Neural cell (in vitro differentiated cells): Measurements from ENCODE around the gene ZNF697. TPM values are rescaled to one million over a fixed set of nuclear protein-coding genes. Genes with fewer than 3 reads are reported as not detected.

Experiments used
- H2AFZ ChIP-seq: fragments of 200-600, 300-800 bp; sonication (generic), shearing (Covaris generic); 2 replicates; pipeline ENCODE4 v1.6.0; 2014; ENCODE audit warnings: low read depth, mild to moderate bottlenecking, antibody characterized with exemption, low read length, moderate library complexity
- H3F3A ChIP-seq: fragments of 200-600 bp; shearing (Covaris generic); 2 replicates; pipeline ENCODE4 v1.6.1; 2016; ENCODE audit warnings: mild to moderate bottlenecking, moderate library complexity, mixed read lengths, antibody characterized with exemption, low read length; ENCODE audit not compliant: insufficient read depth, poor library complexity, severe bottlenecking
- H3K27ac ChIP-seq: fragments of 200-600, 300-800 bp; sonication (generic), shearing (Covaris generic); 2 replicates; pipeline ENCODE4 v1.5.1; 2014; ENCODE audit warnings: mild to moderate bottlenecking, low read length, moderate library complexity
- H3K27me3 ChIP-seq: fragments of 300-800, 200-600 bp; sonication (generic), shearing (Covaris generic); 2 replicates; pipeline ENCODE4 v1.6.0; 2014; ENCODE audit warnings: mild to moderate bottlenecking, low read depth, low read length, moderate library complexity; ENCODE audit not compliant: insufficient read depth
- H3K36me3 ChIP-seq: fragments of 300-800, 200-600 bp; sonication (generic), shearing (Covaris generic); 2 replicates; pipeline ENCODE4 v1.5.1; 2014; ENCODE audit warnings: mild to moderate bottlenecking, antibody characterized with exemption, low read length, moderate library complexity; ENCODE audit not compliant: insufficient read depth
- H3K4me2 ChIP-seq: fragments of 300-800, 200-600 bp; sonication (generic), shearing (Covaris generic); 2 replicates; pipeline ENCODE4 v1.6.0; 2014; ENCODE audit warnings: mild to moderate bottlenecking, low read length
- H3K4me3 ChIP-seq: fragments of 300-800, 200-600 bp; sonication (generic), shearing (Covaris generic); 2 replicates; pipeline ENCODE4 v1.5.1; 2014; ENCODE audit warnings: mild to moderate bottlenecking, low read length, moderate library complexity
- H3K79me2 ChIP-seq: fragments of 200-600 bp; shearing (Covaris generic); replicated peaks from 2 replicates; pipeline ENCODE4 v1.6.0; 2014; ENCODE audit warnings: mild to moderate bottlenecking, low read length, moderate library complexity; ENCODE audit not compliant: insufficient read depth
- H3K9ac ChIP-seq: fragments of 300-800, 200-600 bp; sonication (generic), shearing (Covaris generic); 2 replicates; pipeline ENCODE4 v1.6.1; 2016; ENCODE audit warnings: mild to moderate bottlenecking, low read length, mixed read lengths
- H3K9me2 ChIP-seq: fragments of 200-600 bp; shearing (Covaris generic); 2 replicates; pipeline ENCODE4 v1.6.1; 2016; ENCODE audit warnings: mild to moderate bottlenecking, low read length, mixed read lengths; ENCODE audit not compliant: insufficient read depth
- H3K9me3 ChIP-seq: fragments of 200-600, 300-800 bp; sonication (generic), shearing (Covaris generic); 2 replicates; pipeline ENCODE4 v1.6.1; 2016; ENCODE audit warnings: mild to moderate bottlenecking, mixed run types, low read length, moderate library complexity, mixed read lengths
- H4K20me1 ChIP-seq: fragments of 200-600 bp; shearing (Covaris generic); 2 replicates; pipeline ENCODE4 v1.6.1; 2016; ENCODE audit warnings: mild to moderate bottlenecking, mixed run types; ENCODE audit not compliant: insufficient read depth
- EP300 ChIP-seq: fragments of 450-650 bp; conservative IDR thresholded peaks from 2 replicates; pipeline ENCODE4 v1.6.1; 2014; ENCODE audit warnings: antibody characterized with exemption, mild to moderate bottlenecking, moderate library complexity; ENCODE audit not compliant: poor library complexity, severe bottlenecking
- EZH2 ChIP-seq: fragments of 200-600, 300-800 bp; shearing (Covaris generic), sonication (generic); IDR thresholded peaks from 2 replicates; pipeline ENCODE4 v1.6.1; 2014; ENCODE audit warnings: antibody characterized with exemption, low read length, borderline replicate concordance, mild to moderate bottlenecking; ENCODE audit not compliant: insufficient read depth, poor library complexity, severe bottlenecking
- MXI1 ChIP-seq: fragments of 450-650 bp; conservative IDR thresholded peaks from 2 replicates; pipeline ENCODE4 v1.6.1; 2014; ENCODE audit warnings: antibody characterized with exemption, mild to moderate bottlenecking; ENCODE audit not compliant: poor library complexity, severe bottlenecking
- POLR2AphosphoS5 ChIP-seq: IDR thresholded peaks from 2 replicates; pipeline ENCODE4 v1.6.1; 2012
- RAD21 ChIP-seq: fragments of 450-650 bp; conservative IDR thresholded peaks from 2 replicates; pipeline ENCODE4 v1.6.1; 2014; ENCODE audit warnings: antibody characterized with exemption, mild to moderate bottlenecking, moderate library complexity
- SMC3 ChIP-seq: fragments of 450-650 bp; conservative IDR thresholded peaks from 2 replicates; pipeline ENCODE4 v1.6.1; 2014; ENCODE audit warnings: antibody characterized with exemption, mild to moderate bottlenecking, moderate library complexity; ENCODE audit not compliant: poor library complexity
- TAF1 ChIP-seq: IDR thresholded peaks from 2 replicates; pipeline ENCODE4 v1.6.1; 2012; ENCODE audit warnings: low read depth
- polyA plus RNA-seq: library from polyadenylated mRNA; depleted of rRNA; stranded (reverse); fragments of >200 nt; gene quantifications from 2 replicates; pipeline ENCODE4 v1.2.3, GENCODE V29; 2014
- TF ChIP-seq, protein P1 (sequence below): fragments of 450-650 bp; IDR thresholded peaks from 2 replicates; pipeline ENCODE4 v1.5.1; 2014; ENCODE audit warnings: antibody characterized with exemption, mild to moderate bottlenecking, moderate library complexity; ENCODE audit not compliant: poor library complexity, severe bottlenecking
- TF ChIP-seq, protein P2 (sequence below): IDR thresholded peaks from 2 replicates; pipeline ENCODE4 v1.6.1; 2012; ENCODE audit warnings: borderline replicate concordance

The ZNF697 gene
- polyA plus RNA-seq, 1 donor from 2014 or later = 61.8 TPM

GRCh38 chr1:119633575-119633974, 14.5 kb downstream of the ZNF697 start:
- no peak overlapping the region for H2AFZ ChIP-seq
- no peaks in the 10 kb centered on the region for H3F3A ChIP-seq
- H3K9ac ChIP-seq = no peak overlapping the region
- no peaks in the 10 kb centered on the region for H3K9me2 ChIP-seq
- TF ChIP-seq POLR2AphosphoS5 = no peak
- no peak for TF ChIP-seq SMC3
- TF ChIP-seq EP300 = no peak
- no peak for TF ChIP-seq MXI1
- no peak for TF ChIP-seq EZH2
- no peak for TF ChIP-seq RAD21
- TF ChIP-seq, protein P1, sequence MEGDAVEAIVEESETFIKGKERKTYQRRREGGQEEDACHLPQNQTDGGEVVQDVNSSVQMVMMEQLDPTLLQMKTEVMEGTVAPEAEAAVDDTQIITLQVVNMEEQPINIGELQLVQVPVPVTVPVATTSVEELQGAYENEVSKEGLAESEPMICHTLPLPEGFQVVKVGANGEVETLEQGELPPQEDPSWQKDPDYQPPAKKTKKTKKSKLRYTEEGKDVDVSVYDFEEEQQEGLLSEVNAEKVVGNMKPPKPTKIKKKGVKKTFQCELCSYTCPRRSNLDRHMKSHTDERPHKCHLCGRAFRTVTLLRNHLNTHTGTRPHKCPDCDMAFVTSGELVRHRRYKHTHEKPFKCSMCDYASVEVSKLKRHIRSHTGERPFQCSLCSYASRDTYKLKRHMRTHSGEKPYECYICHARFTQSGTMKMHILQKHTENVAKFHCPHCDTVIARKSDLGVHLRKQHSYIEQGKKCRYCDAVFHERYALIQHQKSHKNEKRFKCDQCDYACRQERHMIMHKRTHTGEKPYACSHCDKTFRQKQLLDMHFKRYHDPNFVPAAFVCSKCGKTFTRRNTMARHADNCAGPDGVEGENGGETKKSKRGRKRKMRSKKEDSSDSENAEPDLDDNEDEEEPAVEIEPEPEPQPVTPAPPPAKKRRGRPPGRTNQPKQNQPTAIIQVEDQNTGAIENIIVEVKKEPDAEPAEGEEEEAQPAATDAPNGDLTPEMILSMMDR = no peak
- TF ChIP-seq TAF1 = no peak
- TF ChIP-seq, protein P2, sequence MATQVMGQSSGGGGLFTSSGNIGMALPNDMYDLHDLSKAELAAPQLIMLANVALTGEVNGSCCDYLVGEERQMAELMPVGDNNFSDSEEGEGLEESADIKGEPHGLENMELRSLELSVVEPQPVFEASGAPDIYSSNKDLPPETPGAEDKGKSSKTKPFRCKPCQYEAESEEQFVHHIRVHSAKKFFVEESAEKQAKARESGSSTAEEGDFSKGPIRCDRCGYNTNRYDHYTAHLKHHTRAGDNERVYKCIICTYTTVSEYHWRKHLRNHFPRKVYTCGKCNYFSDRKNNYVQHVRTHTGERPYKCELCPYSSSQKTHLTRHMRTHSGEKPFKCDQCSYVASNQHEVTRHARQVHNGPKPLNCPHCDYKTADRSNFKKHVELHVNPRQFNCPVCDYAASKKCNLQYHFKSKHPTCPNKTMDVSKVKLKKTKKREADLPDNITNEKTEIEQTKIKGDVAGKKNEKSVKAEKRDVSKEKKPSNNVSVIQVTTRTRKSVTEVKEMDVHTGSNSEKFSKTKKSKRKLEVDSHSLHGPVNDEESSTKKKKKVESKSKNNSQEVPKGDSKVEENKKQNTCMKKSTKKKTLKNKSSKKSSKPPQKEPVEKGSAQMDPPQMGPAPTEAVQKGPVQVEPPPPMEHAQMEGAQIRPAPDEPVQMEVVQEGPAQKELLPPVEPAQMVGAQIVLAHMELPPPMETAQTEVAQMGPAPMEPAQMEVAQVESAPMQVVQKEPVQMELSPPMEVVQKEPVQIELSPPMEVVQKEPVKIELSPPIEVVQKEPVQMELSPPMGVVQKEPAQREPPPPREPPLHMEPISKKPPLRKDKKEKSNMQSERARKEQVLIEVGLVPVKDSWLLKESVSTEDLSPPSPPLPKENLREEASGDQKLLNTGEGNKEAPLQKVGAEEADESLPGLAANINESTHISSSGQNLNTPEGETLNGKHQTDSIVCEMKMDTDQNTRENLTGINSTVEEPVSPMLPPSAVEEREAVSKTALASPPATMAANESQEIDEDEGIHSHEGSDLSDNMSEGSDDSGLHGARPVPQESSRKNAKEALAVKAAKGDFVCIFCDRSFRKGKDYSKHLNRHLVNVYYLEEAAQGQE = no peak
- H3K4me3 ChIP-seq = no peak overlapping the region
- H3K4me2 ChIP-seq = no peak overlapping the region
- no peaks in the 10 kb centered on the region for H3K9me3 ChIP-seq
- H3K79me2 ChIP-seq = peaks cover 25% of the 10 kb centered on the region
- no peaks in the 10 kb centered on the region for H4K20me1 ChIP-seq
- no peaks in the 10 kb centered on the region for H3K27me3 ChIP-seq
- peaks cover 4% of the 10 kb centered on the region for H3K36me3 ChIP-seq
- no peak overlapping the region for H3K27ac ChIP-seq

- no peak overlapping the region for H3K4me2 ChIP-seq
- no peaks in the 10 kb centered on the region for H3K9me3 ChIP-seq
- no peak overlapping the region for H2AFZ ChIP-seq
- no peaks in the 10 kb centered on the region for H4K20me1 ChIP-seq
- no peaks in the 10 kb centered on the region for H3K27me3 ChIP-seq
- H3K9ac ChIP-seq = no peak overlapping the region
- peaks cover 4% of the 10 kb centered on the region for H3K36me3 ChIP-seq
- TF ChIP-seq SMC3 = no peak
- no peak for TF ChIP-seq RAD21
- H3K9me2 ChIP-seq = no peaks in the 10 kb centered on the region
- no peaks in the 10 kb centered on the region for H3F3A ChIP-seq
- no peak overlapping the region for H3K27ac ChIP-seq
- H3K4me3 ChIP-seq = no peak overlapping the region
- H3K79me2 ChIP-seq = peaks cover 23% of the 10 kb centered on the region
These were observed 15.2 kb downstream of the ZNF697 start for GRCh38 chr1:119632841-119633240.

GRCh38 chr1:119632103-119632490, 16.0 kb downstream of the ZNF697 start:
- peaks cover 16% of the 10 kb centered on the region for H3K79me2 ChIP-seq
- no peak overlapping the region for H3K9ac ChIP-seq
- no peaks in the 10 kb centered on the region for H3K9me3 ChIP-seq
- H3K27me3 ChIP-seq = no peaks in the 10 kb centered on the region
- H3K27ac ChIP-seq = no peak overlapping the region
- no peak overlapping the region for H2AFZ ChIP-seq
- H3K4me3 ChIP-seq = no peak overlapping the region
- H3K36me3 ChIP-seq = peaks cover 4% of the 10 kb centered on the region
- TF ChIP-seq, protein P2 = no peak
- TF ChIP-seq TAF1 (no peak), EP300 (no peak), POLR2AphosphoS5 (no peak), EZH2 (no peak), MXI1 (no peak), SMC3 (no peak)
- TF ChIP-seq, protein P1 = no peak
- H3K4me2 ChIP-seq = no peak overlapping the region
- H3F3A ChIP-seq = no peaks in the 10 kb centered on the region
- no peaks in the 10 kb centered on the region for H3K9me2 ChIP-seq
- no peaks in the 10 kb centered on the region for H4K20me1 ChIP-seq
